ENCODE data around the gene TICRR. TPM values are rescaled to one million over a fixed set of nuclear protein-coding genes. Genes with fewer than 3 reads are reported as not detected.

The TICRR gene
- total and polyA plus RNA-seq, 2 of the 13 experiments (the other 11 are each of a cell fraction or from before 2014, with no cell fraction given), result 4.1 to 14.3 TPM

- TF ChIP-seq REST (IDR thresholded peaks at IDR 0.05; ENCODE audit: borderline replicate concordance in 1 of 2, low read depth in 1 of 2, low read length in 2 of 2) (no peak), ZBTB21 (CRISPR knock-in tag; IDR thresholded peaks at IDR 0.05) (no peak), THYN1 (CRISPR knock-in tag; IDR thresholded peaks at IDR 0.05; ENCODE audit: borderline replicate concordance, low read depth) (no peak), CHD4 (IDR thresholded peaks at IDR 0.05; ENCODE audit: borderline replicate concordance, low read length) (no peak), ZFP36L2 (CRISPR knock-in tag; IDR thresholded peaks at IDR 0.05) (no peak), UBTF (CRISPR knock-in tag; IDR thresholded peaks at IDR 0.05) (peak; percentile 56; the same call in 1 of the 2 replicates), ZNF709 (CRISPR knock-in tag; IDR thresholded peaks at IDR 0.05) (no peak), SALL1 (CRISPR knock-in tag; IDR thresholded peaks at IDR 0.05) (no peak; the same call in none of the 2 replicates), ZNF557 (CRISPR knock-in tag; IDR thresholded peaks at IDR 0.05) (no peak), TRIM22 (IDR thresholded peaks at IDR 0.05) (no peak), MXD1 (CRISPR knock-in tag; IDR thresholded peaks at IDR 0.05) (peak; percentile 42; the same call in 1 of the 2 replicates), HIVEP1 (CRISPR knock-in tag; IDR thresholded peaks at IDR 0.05) (peak; percentile 57; the same call in 1 of the 2 replicates), HOXA9 (CRISPR knock-in tag; IDR thresholded peaks at IDR 0.05; ENCODE audit: borderline replicate concordance) (no peak), GATAD2A (CRISPR knock-in tag; IDR thresholded peaks at IDR 0.05) (no peak), ZFP82 (CRISPR knock-in tag; IDR thresholded peaks at IDR 0.05; ENCODE audit: borderline replicate concordance) (no peak), TBX2 (CRISPR knock-in tag; IDR thresholded peaks at IDR 0.05; ENCODE audit: borderline replicate concordance) (peak; percentile 41; the same call in 1 of the 2 replicates), ZNF704 (CRISPR knock-in tag; IDR thresholded peaks at IDR 0.05; ENCODE audit: borderline replicate concordance) (no peak), FOSL1 (CRISPR knock-in tag; IDR thresholded peaks at IDR 0.05; ENCODE audit: borderline replicate concordance) (no peak), ZKSCAN5 (CRISPR knock-in tag; IDR thresholded peaks at IDR 0.05) (no peak), ZNF256 (CRISPR knock-in tag; conservative IDR thresholded peaks at IDR 0.05) (no peak), ONECUT2 (CRISPR knock-in tag; IDR thresholded peaks at IDR 0.05) (no peak)
Measured at GRCh38 chr15:89575656-89576416, 567 bp downstream of the TICRR start (continued).
